ENCODE results near the gene LETM1.

GRCh38 chr4:1870328-1870577, 14.3 kb upstream of the LETM1 start:
- TF ChIP-seq CTCF (IDR thresholded peaks at IDR 0.05) = no peak
- TF ChIP-seq POLR2A (IDR thresholded peaks at IDR 0.05) = no peak
- TF ChIP-seq POLR2AphosphoS5 (IDR thresholded peaks at IDR 0.05) = no peak
